ENCODE results near the gene TRIP13. TPM values are rescaled to one million over a fixed set of nuclear protein-coding genes. Genes with fewer than 3 reads are reported as not detected.

Gene TRIP13
- total and polyA plus RNA-seq, 2 of the 13 experiments (the other 11 are each of a cell fraction or from before 2014, with no cell fraction given), result 13.5 to 33.0 TPM

DNA sequence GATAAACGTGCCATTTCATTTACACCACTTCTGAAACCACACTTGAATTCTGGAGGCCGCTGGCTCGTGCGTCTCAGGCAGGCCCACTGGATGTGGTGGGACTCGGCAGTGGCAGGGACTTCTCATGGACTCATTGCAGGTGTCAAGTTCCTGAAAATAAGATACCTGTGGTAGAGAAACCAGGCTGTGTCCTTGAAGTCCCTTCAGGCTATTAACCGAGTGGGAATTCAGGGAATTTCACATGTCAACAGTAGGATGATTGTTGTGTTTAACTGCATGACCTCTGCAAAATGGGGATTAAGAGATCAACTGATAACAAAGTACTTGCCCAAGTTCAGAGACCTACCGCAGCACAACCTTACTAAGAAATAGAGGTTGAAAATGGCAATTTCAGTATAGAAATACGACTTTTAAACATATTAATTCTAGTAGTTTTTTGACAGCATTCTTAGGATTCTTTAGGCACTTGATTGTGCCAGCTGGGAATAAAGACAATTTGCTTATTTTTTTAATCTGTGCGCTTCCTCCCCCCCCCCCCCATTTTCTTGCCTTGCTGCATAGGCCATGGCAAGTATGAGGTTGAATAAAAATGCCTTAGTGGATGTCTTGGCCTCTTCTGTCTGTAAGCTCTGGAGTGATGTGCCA lies 26.8 kb downstream of the TRIP13 start:
- Histone ChIP-seq H4K20me1 (ENCODE audit: insufficient read depth, low read length) (0 out of 2 replicates have a peak, but pooled peaks cover 3% of the 10 kb centered on the region), H3K4me1 (ENCODE audit: insufficient read depth, low read length) (peaks cover 23% of the 10 kb centered on the region), H2AFZ (ENCODE audit: low read length) (no peak overlapping the region), H3K79me2 (ENCODE audit: insufficient read depth, low read length) (no peaks in the 10 kb centered on the region), H3K36me3 (replicated peaks in 1 of 2; ENCODE audit: control insufficient read depth in 1 of 2, insufficient read depth in 2 of 2, low read length in 2 of 2) (peaks cover 5 to 31% of the 10 kb centered on the region in 2 experiments), H3K4me2 (ENCODE audit: low read depth, low read length) (peak overlapping the region; percentile 42; the same call in 1 of the 2 replicates), H3K27ac (ENCODE audit: extremely low read length, insufficient read depth, low read length) (peak overlapping the region; percentile 27), H3K4me3 (replicated peaks in 1 of 3; ENCODE audit: insufficient read depth in 1 of 3, low read depth in 2 of 3, low read length in 3 of 3) (no peak overlapping the region), H3K27me3 (ENCODE audit: control insufficient read depth in 1 of 2, insufficient read depth in 2 of 2, low read length in 2 of 2) (no peaks in the 10 kb centered on the region), H3K9me3 (ENCODE audit: low read length) (no peaks in the 10 kb centered on the region), H3K9ac (ENCODE audit: insufficient read depth, low read depth, low read length) (no peak overlapping the region)
- DNase-seq (ENCODE audit: low spot score) (peak; percentile 96), FAIRE-seq (peak; percentile 90), ATAC-seq (peak; percentile 79)
- CTCF ChIA-PET (ENCODE audit: low intra/inter-chr PET ratio, low total read pairs), result interaction anchor here (0.7 kb wide), 1 partner anchor 92 kb away, joined by 3 read pairs; no protein-coding TSS in a partner anchor
- 9% methylated on average over 9 of the region's 9 CpGs for WGBS (ENCODE audit: low lambda C conversion rate)
- POLR2A ChIA-PET, result interaction anchor here (0.5 kb wide), 1 partner anchor 187 kb away, joined by 3 read pairs; no protein-coding TSS in a partner anchor
- in situ Hi-C loops (cut with HindIII; ENCODE audit: extremely low pct_ligation_motif_present, low pct_unique_long_range_greater_than_20kb), result no loop called here
- no TSS peak for BruUV-seq (replicated peaks)
- intact Hi-C loops (cut with micrococcal nuclease; ENCODE audit: unreplicated experiment), result no loop called here
- TF ChIP-seq SAP130 (CRISPR knock-in tag; IDR thresholded peaks at IDR 0.05; ENCODE audit: low read depth) (peak; percentile 83), NR2C2 (CRISPR knock-in tag; IDR thresholded peaks at IDR 0.05; ENCODE audit: borderline replicate concordance) (peak; percentile 59; the same call in 1 of the 2 replicates), ISX (CRISPR knock-in tag; conservative IDR thresholded peaks at IDR 0.05) (no peak), MAZ (IDR thresholded peaks at IDR 0.05; ENCODE audit: borderline replicate concordance, low read depth, low read length) (no peak), MAZ (CRISPR knock-in tag; IDR thresholded peaks at IDR 0.05; ENCODE audit: low read depth) (no peak), ZNF484 (CRISPR knock-in tag; IDR thresholded peaks at IDR 0.05; ENCODE audit: borderline replicate concordance, low read depth) (no peak), RARA (CRISPR knock-in tag; IDR thresholded peaks at IDR 0.05) (peak; percentile 98), FIP1L1 (IDR thresholded peaks at IDR 0.05; ENCODE audit: borderline replicate concordance, insufficient read depth, low read depth, low read length) (no peak), ZNF383 (CRISPR knock-in tag; IDR thresholded peaks at IDR 0.05; ENCODE audit: borderline replicate concordance) (no peak), SOX13 (IDR thresholded peaks at IDR 0.05) (peak; percentile 93), SOX13 (CRISPR knock-in tag; conservative IDR thresholded peaks at IDR 0.05 in 1 of 2, IDR thresholded peaks at IDR 0.05 in 1 of 2) (peak in 1 of 2 experiments; percentile 99; a peak in 2 of 4 replicates), ZNF737 (CRISPR knock-in tag; IDR thresholded peaks at IDR 0.05; ENCODE audit: borderline replicate concordance) (no peak)
- TF ChIP-seq, protein P1, sequence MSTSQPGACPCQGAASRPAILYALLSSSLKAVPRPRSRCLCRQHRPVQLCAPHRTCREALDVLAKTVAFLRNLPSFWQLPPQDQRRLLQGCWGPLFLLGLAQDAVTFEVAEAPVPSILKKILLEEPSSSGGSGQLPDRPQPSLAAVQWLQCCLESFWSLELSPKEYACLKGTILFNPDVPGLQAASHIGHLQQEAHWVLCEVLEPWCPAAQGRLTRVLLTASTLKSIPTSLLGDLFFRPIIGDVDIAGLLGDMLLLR (CRISPR knock-in tag; IDR thresholded peaks at IDR 0.05), result no peak
- TF ChIP-seq, protein P2, sequence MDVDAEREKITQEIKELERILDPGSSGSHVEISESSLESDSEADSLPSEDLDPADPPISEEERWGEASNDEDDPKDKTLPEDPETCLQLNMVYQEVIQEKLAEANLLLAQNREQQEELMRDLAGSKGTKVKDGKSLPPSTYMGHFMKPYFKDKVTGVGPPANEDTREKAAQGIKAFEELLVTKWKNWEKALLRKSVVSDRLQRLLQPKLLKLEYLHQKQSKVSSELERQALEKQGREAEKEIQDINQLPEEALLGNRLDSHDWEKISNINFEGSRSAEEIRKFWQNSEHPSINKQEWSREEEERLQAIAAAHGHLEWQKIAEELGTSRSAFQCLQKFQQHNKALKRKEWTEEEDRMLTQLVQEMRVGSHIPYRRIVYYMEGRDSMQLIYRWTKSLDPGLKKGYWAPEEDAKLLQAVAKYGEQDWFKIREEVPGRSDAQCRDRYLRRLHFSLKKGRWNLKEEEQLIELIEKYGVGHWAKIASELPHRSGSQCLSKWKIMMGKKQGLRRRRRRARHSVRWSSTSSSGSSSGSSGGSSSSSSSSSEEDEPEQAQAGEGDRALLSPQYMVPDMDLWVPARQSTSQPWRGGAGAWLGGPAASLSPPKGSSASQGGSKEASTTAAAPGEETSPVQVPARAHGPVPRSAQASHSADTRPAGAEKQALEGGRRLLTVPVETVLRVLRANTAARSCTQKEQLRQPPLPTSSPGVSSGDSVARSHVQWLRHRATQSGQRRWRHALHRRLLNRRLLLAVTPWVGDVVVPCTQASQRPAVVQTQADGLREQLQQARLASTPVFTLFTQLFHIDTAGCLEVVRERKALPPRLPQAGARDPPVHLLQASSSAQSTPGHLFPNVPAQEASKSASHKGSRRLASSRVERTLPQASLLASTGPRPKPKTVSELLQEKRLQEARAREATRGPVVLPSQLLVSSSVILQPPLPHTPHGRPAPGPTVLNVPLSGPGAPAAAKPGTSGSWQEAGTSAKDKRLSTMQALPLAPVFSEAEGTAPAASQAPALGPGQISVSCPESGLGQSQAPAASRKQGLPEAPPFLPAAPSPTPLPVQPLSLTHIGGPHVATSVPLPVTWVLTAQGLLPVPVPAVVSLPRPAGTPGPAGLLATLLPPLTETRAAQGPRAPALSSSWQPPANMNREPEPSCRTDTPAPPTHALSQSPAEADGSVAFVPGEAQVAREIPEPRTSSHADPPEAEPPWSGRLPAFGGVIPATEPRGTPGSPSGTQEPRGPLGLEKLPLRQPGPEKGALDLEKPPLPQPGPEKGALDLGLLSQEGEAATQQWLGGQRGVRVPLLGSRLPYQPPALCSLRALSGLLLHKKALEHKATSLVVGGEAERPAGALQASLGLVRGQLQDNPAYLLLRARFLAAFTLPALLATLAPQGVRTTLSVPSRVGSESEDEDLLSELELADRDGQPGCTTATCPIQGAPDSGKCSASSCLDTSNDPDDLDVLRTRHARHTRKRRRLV (CRISPR knock-in tag; IDR thresholded peaks at IDR 0.05), result no peak
- TF ChIP-seq, protein P3, sequence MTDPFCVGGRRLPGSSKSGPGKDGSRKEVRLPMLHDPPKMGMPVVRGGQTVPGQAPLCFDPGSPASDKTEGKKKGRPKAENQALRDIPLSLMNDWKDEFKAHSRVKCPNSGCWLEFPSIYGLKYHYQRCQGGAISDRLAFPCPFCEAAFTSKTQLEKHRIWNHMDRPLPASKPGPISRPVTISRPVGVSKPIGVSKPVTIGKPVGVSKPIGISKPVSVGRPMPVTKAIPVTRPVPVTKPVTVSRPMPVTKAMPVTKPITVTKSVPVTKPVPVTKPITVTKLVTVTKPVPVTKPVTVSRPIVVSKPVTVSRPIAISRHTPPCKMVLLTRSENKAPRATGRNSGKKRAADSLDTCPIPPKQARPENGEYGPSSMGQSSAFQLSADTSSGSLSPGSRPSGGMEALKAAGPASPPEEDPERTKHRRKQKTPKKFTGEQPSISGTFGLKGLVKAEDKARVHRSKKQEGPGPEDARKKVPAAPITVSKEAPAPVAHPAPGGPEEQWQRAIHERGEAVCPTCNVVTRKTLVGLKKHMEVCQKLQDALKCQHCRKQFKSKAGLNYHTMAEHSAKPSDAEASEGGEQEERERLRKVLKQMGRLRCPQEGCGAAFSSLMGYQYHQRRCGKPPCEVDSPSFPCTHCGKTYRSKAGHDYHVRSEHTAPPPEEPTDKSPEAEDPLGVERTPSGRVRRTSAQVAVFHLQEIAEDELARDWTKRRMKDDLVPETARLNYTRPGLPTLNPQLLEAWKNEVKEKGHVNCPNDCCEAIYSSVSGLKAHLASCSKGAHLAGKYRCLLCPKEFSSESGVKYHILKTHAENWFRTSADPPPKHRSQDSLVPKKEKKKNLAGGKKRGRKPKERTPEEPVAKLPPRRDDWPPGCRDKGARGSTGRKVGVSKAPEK (CRISPR knock-in tag; IDR thresholded peaks at IDR 0.05; ENCODE audit: borderline replicate concordance), result no peak

Data from HepG2 (cell line).